GM18505 (cell line): ENCODE data around the gene PMAIP1.

Experiments used
- ATAC-seq: cut with Tn5 transposase; IDR thresholded peaks from one replicate; pipeline ENCODE4 v1.9.1; 2021; ENCODE audit not compliant: unreplicated experiment
- POLR2A ChIP-seq: IDR thresholded peaks from 4 replicates; pipeline ENCODE4 v1.6.1; 2011; ENCODE audit warnings: borderline replicate concordance; ENCODE audit not compliant: insufficient read depth, insufficient read length; ENCODE audit errors: extremely low read depth

The PMAIP1 gene

DNA sequence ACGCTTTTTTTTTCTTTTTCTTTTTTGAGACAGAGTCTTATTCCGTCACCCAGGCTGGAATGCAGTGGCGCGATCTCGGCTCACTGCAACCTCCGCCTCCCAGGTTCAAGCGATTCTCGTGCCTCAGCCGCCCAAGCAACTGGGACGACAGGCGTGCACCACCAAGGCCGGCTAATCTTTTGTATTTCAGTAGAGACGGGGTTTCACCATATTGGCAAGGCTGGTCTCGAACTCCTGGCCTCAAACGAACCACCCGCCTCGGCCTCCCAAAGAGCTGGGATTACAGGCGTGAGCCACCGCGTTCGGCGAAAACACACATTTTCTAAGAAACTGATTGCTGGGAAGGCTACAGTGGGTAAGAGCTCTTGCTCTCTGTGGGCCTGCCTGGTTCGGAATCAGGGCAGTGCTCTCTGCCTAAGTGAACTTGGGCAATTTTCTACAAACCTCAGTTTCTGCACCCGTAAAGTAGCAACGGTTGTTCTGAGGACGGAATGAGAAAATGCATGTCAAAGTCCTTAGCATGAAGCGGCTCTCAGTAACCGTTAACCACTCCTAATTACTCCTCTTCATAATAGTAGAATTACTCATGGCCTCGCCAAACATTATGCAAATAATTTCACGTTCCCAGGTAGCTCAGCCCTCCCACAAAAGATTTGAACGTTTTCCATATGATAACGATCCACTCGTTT lies 1.0 kb upstream of the PMAIP1 start:
- no peak for TF ChIP-seq POLR2A
- ATAC-seq, result peak; percentile 1

DNA sequence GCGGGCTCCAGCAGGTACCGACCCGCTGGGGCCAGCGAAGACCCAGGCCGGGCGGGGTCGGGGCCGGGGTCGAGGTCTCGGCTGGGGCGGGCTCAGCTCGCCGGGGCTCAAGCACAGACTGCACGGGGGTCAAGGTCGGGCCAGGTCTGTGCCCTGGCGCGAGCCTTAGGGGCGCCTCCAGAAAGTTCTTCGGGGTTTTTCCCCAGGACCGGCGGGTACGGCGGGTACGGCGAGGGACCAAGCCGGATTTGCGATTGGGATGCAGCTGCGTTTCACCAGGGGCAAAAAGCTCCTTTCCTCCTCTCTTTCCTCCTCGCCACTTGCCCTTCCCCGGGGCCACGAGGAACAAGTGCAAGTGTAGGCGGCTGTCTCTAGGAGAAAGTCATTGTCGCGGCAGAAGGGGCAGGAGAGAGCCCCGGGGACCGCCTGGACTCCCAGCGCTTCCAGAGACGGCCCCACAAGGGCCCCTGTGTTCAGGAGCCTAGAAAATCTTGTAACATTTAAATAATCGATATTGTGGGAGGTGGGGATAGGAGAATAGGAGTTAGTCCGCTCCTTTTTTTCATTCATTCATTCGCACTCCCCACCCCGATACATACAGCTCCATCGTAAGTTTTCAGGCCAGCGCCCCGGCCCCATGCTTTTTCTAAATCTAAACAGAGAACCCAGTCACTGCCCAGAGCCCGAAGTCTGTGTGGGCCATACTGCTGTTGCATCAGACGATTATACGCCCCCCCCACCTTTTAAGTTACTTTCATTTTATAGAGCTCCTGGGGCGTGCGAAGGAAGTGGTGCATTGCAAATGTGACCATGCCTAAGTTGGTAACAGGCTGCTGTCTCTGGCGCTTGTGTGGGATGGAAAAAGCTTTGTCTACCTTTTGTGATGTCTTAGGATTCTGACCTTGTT lies 679 bp downstream of the PMAIP1 start:
- peak; percentile 26 for ATAC-seq
- peak; percentile 66 for TF ChIP-seq POLR2A

DNA sequence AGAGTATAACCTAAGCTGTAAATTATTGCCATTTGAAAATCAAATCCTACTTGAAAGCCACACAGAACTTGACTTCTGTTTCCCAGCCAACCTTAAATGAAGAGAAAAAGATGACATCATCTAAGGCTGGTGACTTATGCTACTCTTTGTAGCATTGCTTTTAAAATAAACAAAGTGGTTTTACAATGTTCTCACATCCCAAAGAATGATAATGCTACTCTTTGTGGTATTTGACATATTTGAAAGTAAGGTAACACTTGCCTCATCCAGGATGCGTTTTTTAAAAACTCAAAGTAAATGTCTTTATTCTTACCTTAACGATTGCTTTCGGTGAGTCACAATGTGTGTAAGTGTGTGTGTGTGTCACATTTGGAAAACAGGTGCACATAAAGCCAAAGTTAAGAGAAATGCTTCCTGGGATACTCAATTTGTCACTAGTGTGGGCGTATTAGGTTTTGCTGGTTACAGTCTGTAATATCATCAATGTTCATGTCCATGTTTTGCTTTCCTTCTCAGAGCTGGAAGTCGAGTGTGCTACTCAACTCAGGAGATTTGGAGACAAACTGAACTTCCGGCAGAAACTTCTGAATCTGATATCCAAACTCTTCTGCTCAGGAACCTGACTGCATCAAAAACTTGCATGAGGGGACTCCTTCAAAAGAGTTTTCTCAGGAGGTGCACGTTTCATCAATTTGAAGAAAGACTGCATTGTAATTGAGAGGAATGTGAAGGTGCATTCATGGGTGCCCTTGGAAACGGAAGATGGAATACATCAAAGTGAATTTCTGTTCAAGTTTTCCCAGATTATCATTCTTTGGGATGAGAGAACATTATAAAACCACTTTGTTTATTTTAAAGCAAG lies 2.6 kb downstream of the PMAIP1 start:
- TF ChIP-seq POLR2A, result no peak
- ATAC-seq, result no peak

DNA sequence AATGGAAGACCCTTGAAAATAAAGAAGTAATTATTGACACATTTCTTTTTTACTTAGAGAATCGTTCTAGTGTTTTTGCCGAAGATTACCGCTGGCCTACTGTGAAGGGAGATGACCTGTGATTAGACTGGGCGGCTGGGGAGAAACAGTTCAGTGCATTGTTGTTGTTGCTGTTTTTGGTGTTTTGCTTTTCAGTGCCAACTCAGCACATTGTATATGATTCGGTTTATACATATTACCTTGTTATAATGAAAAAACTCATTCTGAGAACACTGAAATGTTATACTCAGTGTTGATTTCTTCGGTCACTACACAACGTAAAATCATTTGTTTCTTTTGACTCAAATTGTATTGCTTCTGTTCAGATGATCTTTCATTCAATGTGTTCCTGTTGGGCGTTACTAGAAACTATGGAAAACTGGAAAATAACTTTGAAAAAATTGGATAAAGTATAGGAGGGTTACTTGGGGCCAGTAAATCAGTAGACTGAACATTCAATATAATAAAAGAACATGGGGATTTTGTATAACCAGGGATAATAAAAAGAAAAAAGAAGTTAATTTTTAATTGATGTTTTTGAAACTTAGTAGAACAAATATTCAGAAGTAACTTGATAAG lies 3.3 kb downstream of the PMAIP1 start:
- no peak for ATAC-seq
- peak; percentile 41 for TF ChIP-seq POLR2A

DNA sequence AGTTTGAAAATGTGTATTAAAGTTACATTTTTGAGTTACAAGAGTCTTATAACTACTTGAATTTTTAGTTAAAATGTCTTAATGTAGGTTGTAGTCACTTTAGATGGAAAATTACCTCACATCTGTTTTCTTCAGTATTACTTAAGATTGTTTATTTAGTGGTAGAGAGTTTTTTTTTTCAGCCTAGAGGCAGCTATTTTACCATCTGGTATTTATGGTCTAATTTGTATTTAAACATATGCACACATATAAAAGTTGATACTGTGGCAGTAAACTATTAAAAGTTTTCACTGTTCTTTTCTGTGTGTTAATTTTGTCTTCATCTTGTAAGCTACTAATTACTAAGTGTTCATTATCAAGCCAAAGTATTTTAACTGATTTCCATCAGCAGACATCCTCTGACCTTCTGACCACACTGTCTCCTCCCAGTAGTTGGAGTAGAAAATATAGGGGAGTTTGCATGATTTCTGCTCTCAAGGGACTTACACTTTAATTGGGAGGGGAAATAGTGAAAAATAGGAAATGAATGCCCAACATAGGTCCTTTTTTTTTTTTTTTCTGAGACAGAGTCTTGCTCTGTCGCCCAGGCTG lies 4.3 kb downstream of the PMAIP1 start:
- ATAC-seq, result no peak
- no peak for TF ChIP-seq POLR2A

DNA sequence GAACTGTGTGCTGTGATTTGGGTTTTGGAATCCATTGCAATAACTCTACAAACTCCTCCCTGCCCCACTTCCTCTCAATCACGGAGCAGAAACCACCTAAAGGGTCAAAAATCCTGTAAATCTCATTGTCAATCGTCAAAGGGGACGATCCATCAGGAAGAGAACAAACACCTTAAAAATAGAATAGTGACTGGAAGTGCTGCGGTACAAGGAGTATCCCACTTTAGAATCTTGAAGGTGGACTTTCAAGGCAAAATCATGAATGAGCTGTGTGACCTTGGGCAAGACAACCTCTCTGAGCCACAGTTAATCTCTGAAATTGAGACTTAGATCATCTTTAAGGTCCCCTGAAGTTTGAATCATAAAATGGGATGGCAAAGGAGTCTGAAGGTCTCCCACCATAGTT lies 5.9 kb downstream of the PMAIP1 start:
- ATAC-seq, result no peak
- no peak for TF ChIP-seq POLR2A

DNA sequence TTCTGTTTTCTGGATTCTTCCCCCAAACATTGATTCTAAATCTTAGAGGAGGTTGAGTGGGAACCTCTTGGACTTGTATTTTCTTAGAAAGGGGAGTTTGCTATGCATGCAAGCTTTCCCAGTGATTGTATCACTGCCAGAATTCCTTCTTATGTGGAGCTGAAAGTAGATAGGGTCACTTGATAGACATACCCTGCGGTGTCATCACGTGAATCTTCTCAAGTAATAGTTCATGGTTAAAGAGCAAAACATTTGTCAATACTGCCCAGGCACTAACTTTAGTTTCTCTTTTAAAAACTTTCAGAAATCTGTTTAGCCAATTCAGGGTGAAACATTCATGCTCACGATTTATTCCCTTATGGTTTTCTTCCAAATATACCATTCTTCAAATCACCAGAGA lies 6.4 kb downstream of the PMAIP1 start:
- ATAC-seq, result no peak
- TF ChIP-seq POLR2A, result peak; percentile 21

DNA sequence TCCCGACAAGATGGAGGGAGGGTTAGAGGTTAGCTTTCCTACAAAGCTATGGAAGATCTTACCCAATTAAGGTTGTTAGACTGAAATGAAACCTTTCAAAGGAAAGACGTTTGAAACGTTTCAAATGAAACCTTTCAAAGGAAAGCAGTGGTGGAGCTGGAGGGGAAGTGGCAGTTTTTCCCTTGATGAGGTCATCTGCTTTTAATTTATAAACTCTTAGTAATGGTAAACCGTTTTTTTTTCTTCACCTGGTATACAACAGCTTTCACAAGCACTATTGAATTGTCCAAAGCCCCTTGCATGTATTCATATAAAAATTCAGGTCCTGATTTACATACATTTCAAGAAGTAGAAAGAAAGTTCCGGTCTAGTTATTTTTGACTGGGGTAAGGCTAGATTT lies 7.4 kb downstream of the PMAIP1 start:
- ATAC-seq, result no peak
- no peak for TF ChIP-seq POLR2A

DNA sequence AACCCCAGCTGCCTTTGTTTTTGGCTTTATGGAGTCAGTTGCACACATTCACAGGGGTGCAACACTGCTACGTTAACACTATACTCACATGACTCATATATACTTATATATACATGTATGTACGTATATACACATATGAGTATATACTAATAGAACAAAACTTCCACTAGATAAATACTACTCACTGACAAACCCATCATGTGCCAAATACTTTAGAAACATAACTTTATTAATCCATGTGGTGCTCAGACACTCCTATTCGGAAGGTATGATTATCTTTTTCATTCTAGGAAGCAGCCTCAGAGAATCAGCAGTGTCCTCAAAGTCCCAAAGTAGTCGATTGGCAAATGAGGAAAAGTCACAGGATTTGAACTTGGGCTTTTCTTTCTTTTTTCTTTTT lies 7.9 kb downstream of the PMAIP1 start:
- ATAC-seq, result no peak
- TF ChIP-seq POLR2A, result no peak

DNA sequence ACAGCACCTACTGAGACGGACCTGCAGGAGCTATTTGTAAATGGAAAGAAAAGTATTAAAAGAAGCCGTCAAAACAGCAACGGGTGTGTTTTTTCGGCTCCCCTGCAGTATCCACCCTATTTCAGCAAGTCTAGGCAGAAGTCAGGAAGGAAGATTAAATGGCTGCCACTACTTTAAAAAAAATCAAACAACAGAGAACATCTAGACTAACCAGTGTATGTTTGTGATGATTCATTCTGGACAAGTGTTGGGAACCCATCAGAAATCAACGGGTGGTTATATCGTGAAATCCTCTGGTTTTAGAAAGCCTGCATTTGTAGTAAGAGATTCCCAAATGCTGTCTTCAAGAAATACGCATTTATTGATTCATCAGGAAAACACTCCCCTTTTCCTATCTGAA lies 9.0 kb downstream of the PMAIP1 start:
- no peak for ATAC-seq
- no peak for TF ChIP-seq POLR2A

DNA sequence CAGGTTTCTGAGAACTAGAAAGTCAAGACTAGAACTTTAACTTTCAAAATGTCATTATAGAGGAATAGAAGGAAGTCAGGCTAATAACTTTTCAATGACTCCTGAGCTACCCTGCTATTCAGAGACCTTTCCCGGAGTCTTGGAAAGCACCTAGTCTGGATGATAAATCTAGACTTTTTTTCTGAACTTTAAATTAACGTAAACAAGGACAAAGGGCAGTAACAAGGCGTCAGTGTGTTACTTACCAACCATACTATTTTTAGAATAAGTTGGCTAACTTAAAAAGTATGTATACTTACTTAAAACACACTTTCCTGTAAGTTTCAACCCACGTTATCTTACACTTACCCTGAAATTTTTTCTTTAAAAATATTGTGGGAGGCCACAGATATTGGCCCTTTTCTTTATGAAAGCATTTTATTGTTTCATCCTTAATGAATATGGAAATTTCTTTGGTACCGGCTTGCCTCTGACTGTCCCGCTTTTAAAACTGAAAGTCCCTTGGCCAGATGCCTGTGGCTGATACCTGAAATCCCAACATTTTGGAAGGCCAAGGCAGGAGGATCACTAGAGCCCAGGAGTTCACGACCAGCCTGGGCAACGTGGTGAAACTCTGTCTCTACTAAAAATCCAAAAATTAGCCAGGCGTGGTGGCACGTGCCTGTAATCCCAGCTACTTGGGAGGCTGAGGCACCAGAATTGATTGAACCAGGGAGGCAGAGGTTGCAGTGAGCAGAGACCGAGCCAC lies 9.7 kb downstream of the PMAIP1 start:
- ATAC-seq, result no peak
- TF ChIP-seq POLR2A, result no peak

DNA sequence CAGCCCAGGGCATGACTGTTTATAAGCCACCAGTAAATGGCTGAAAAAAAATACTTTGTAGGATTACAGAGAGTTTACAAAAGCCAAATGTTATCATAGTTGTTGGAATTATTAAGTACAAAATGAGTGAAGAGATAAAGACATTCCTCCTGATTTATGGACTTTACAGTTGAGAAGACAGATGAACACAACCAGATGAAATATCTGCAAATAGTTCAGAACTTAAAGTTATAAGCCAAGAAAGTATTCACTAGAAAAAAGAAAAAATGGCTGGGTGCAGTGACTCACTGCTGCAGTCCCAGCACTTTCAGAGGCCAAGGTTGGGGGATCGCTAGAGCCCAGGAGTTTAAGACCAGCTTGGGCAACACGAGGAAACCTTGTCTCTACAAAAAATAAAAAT lies 11.2 kb downstream of the PMAIP1 start:
- TF ChIP-seq POLR2A, result no peak
- ATAC-seq, result no peak
